ENCODE data around the gene ZNF550. TPM values are rescaled to one million over a fixed set of nuclear protein-coding genes. Genes with fewer than 3 reads are reported as not detected.

The ZNF550 gene
- total RNA-seq, result 13.5 TPM

- Histone ChIP-seq H3K4me1 (ENCODE audit: insufficient read depth, low read length) (peaks cover 19% of the 10 kb centered on the region), H3K4me3 (ENCODE audit: low read length) (peak within 1 kb of the TSS; percentile 75), H3K9me3 (ENCODE audit: low read depth, low read length) (peaks cover 12% of the 10 kb centered on the region), H3K27me3 (ENCODE audit: insufficient read depth, low read length) (peaks cover 2% of the 10 kb centered on the region)
Measured at GRCh38 chr19:57559404-57560025, at the start of gene ZNF550. TSS of gene ZNF550 (minus strand) at chr19:57559863. CDS start at chr19:57559682, 181 bp downstream.

GRCh38 chr19:57606931-57607330 is 47.3 kb upstream of the ZNF550 start:
- no peak overlapping the region for H3K4me3 ChIP-seq (ENCODE audit: low read length)
- peaks cover 51% of the 10 kb centered on the region for H3K9me3 ChIP-seq (ENCODE audit: low read depth, low read length)
- no peaks in the 10 kb centered on the region for H3K4me1 ChIP-seq (ENCODE audit: insufficient read depth, low read length)
- no peaks in the 10 kb centered on the region for H3K27me3 ChIP-seq (ENCODE audit: insufficient read depth, low read length)

GRCh38 chr19:57599761-57600383 is 40.2 kb upstream of the ZNF550 start, which contains the start of gene ZNF530:
TSS of gene ZNF530 (plus strand) at chr19:57599885. CDS start at chr19:57604346, 4,461 bp downstream.
- peak within 1 kb of the TSS; percentile 56 for H3K4me3 ChIP-seq (ENCODE audit: low read length)
- H3K27me3 ChIP-seq (ENCODE audit: insufficient read depth, low read length), result no peaks in the 10 kb centered on the region
- H3K9me3 ChIP-seq (ENCODE audit: low read depth, low read length), result peaks cover 19% of the 10 kb centered on the region
- peaks cover 9% of the 10 kb centered on the region for H3K4me1 ChIP-seq (ENCODE audit: insufficient read depth, low read length)

- Histone ChIP-seq H3K4me3 (ENCODE audit: low read length) (peak overlapping the region; percentile 56), H3K27me3 (ENCODE audit: insufficient read depth, low read length) (no peaks in the 10 kb centered on the region), H3K4me1 (ENCODE audit: insufficient read depth, low read length) (peaks cover 9% of the 10 kb centered on the region), H3K9me3 (ENCODE audit: low read depth, low read length) (peaks cover 14% of the 10 kb centered on the region)
Measured at GRCh38 chr19:57599377-57599760, 39.7 kb upstream of the ZNF550 start.

- Histone ChIP-seq H3K4me1 (ENCODE audit: insufficient read depth, low read length) (peaks cover 16% of the 10 kb centered on the region), H3K9me3 (ENCODE audit: low read depth, low read length) (peaks cover 60% of the 10 kb centered on the region), H3K27me3 (ENCODE audit: insufficient read depth, low read length) (no peaks in the 10 kb centered on the region), H3K4me3 (ENCODE audit: low read length) (no peak overlapping the region)
Measured at GRCh38 chr19:57587529-57587928, 27.9 kb upstream of the ZNF550 start.

GRCh38 chr19:57583521-57584416 is 24.1 kb upstream of the ZNF550 start, which contains the start of gene ZIK1:
TSS of gene ZIK1 (plus strand) at chr19:57584145. CDS start at chr19:57584357, 212 bp downstream.
- peaks cover 22% of the 10 kb centered on the region for H3K9me3 ChIP-seq (ENCODE audit: low read depth, low read length)

GRCh38 chr19:57583104-57583520 is 23.4 kb upstream of the ZNF550 start:
- peaks cover 26% of the 10 kb centered on the region for H3K4me1 ChIP-seq (ENCODE audit: insufficient read depth, low read length)
- H3K4me3 ChIP-seq (ENCODE audit: low read length), result no peak overlapping the region
- no peaks in the 10 kb centered on the region for H3K27me3 ChIP-seq (ENCODE audit: insufficient read depth, low read length)
- peaks cover 15% of the 10 kb centered on the region for H3K9me3 ChIP-seq (ENCODE audit: low read depth, low read length)

More at GRCh38 chr19:57583521-57584416, 24.1 kb upstream of the ZNF550 start, which contains the start of gene ZIK1:
- Histone ChIP-seq H3K27me3 (ENCODE audit: insufficient read depth, low read length) (no peaks in the 10 kb centered on the region), H3K4me3 (ENCODE audit: low read length) (peak within 1 kb of the TSS; percentile 44), H3K4me1 (ENCODE audit: insufficient read depth, low read length) (peaks cover 22% of the 10 kb centered on the region)

- H3K27me3 ChIP-seq (ENCODE audit: insufficient read depth, low read length), result no peaks in the 10 kb centered on the region
- peaks cover 21% of the 10 kb centered on the region for H3K9me3 ChIP-seq (ENCODE audit: low read depth, low read length)
- peaks cover 23% of the 10 kb centered on the region for H3K4me1 ChIP-seq (ENCODE audit: insufficient read depth, low read length)
- peak within 1 kb of the TSS; percentile 71 for H3K4me3 ChIP-seq (ENCODE audit: low read length)
Measured at GRCh38 chr19:57578487-57579205, 19.0 kb upstream of the ZNF550 start, which contains the start of gene ZNF416. TSS of gene ZNF416 (minus strand) at chr19:57578911. CDS start at chr19:57578704, 207 bp downstream.

GRCh38 chr19:57576661-57577060 is 17.0 kb upstream of the ZNF550 start:
- Histone ChIP-seq H3K4me1 (ENCODE audit: insufficient read depth, low read length) (peaks cover 16% of the 10 kb centered on the region), H3K27me3 (ENCODE audit: insufficient read depth, low read length) (no peaks in the 10 kb centered on the region), H3K9me3 (ENCODE audit: low read depth, low read length) (peaks cover 41% of the 10 kb centered on the region), H3K4me3 (ENCODE audit: low read length) (no peak overlapping the region)

- H3K27me3 ChIP-seq (ENCODE audit: insufficient read depth, low read length), result no peaks in the 10 kb centered on the region
- H3K4me1 ChIP-seq (ENCODE audit: insufficient read depth, low read length), result no peaks in the 10 kb centered on the region
- H3K4me3 ChIP-seq (ENCODE audit: low read length), result no peak overlapping the region
- peaks cover 72% of the 10 kb centered on the region for H3K9me3 ChIP-seq (ENCODE audit: low read depth, low read length)
Measured at GRCh38 chr19:57572415-57572947, 12.8 kb upstream of the ZNF550 start.

- peaks cover 90% of the 10 kb centered on the region for H3K9me3 ChIP-seq (ENCODE audit: low read depth, low read length)
- H3K27me3 ChIP-seq (ENCODE audit: insufficient read depth, low read length), result no peaks in the 10 kb centered on the region
- H3K4me1 ChIP-seq (ENCODE audit: insufficient read depth, low read length), result no peaks in the 10 kb centered on the region
- H3K4me3 ChIP-seq (ENCODE audit: low read length), result no peak overlapping the region
Measured at GRCh38 chr19:57570707-57571106, 11.0 kb upstream of the ZNF550 start.

GRCh38 chr19:57566396-57567265 is 7.0 kb upstream of the ZNF550 start:
- Histone ChIP-seq H3K4me1 (ENCODE audit: insufficient read depth, low read length) (no peaks in the 10 kb centered on the region), H3K4me3 (ENCODE audit: low read length) (no peak overlapping the region), H3K27me3 (ENCODE audit: insufficient read depth, low read length) (peaks cover 2% of the 10 kb centered on the region), H3K9me3 (ENCODE audit: low read depth, low read length) (peaks cover 68% of the 10 kb centered on the region)

- Histone ChIP-seq H3K4me1 (ENCODE audit: insufficient read depth, low read length) (peaks cover 13% of the 10 kb centered on the region), H3K9me3 (ENCODE audit: low read depth, low read length) (peaks cover 45% of the 10 kb centered on the region), H3K4me3 (ENCODE audit: low read length) (no peak overlapping the region), H3K27me3 (ENCODE audit: insufficient read depth, low read length) (peaks cover 2% of the 10 kb centered on the region)
Measured at GRCh38 chr19:57563547-57563946, 3.9 kb upstream of the ZNF550 start.

Measured in mononuclear cell (primary cell).